BE2C (cell line): ENCODE data around the gene AGR2.
"Not testable (repeated sequence)": the region's sequence is repeated elsewhere in the genome, so short reads cannot be mapped to it uniquely, and the experiment has no call there.

Experiments
- DNase-seq: peaks from one replicate; pipeline ENCODE4 v3.0.0-alpha.2; 2020
- H3K27me3 ChIP-seq: fragments of 250-450 bp; sonication (Bioruptor Pico); 2 replicates; pipeline ENCODE4 v1.5.1; 2020; ENCODE audit warnings: mild to moderate bottlenecking
- H3K36me3 ChIP-seq: fragments of 250-450 bp; sonication (Bioruptor Pico); 2 replicates; pipeline ENCODE4 v1.5.1; 2020; ENCODE audit warnings: mild to moderate bottlenecking
- H3K4me1 ChIP-seq: fragments of 250-450 bp; sonication (Bioruptor Pico); 2 replicates; pipeline ENCODE4 v1.5.1; 2020
- H3K4me3 ChIP-seq: 2 replicates; pipeline ENCODE4 v1.5.1; 2011; ENCODE audit warnings: low read depth, low read length
- H3K9me3 ChIP-seq: fragments of 250-450 bp; sonication (Bioruptor Pico); 2 replicates; pipeline ENCODE4 v1.5.1; 2020
- TF ChIP-seq, protein P1 (sequence below): IDR thresholded peaks from 2 replicates; pipeline ENCODE4 v1.5.1; 2012; ENCODE audit warnings: mild to moderate bottlenecking, low read depth, low read length

The AGR2 gene

DNA sequence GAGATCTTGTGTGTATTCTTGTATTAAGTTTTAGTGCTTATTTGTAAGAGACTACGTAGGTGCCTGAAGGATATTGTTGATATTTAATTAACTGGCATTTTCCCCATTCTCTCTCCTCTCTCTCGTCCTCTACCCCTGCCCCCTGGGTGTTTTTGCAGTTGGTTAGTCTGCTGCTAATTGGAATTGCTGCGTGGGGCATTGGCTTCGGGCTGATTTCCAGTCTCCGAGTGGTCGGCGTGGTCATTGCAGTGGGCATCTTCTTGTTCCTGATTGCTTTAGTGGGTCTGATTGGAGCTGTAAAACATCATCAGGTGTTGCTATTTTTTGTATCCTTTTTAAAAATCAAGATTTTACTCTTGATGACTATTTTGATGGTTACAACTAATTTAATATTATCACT, 28.7 kb downstream of the AGR2 start:
- no peaks in the 10 kb centered on the region for H3K4me1 ChIP-seq
- DNase-seq, result no peak
- TF ChIP-seq, protein P1, sequence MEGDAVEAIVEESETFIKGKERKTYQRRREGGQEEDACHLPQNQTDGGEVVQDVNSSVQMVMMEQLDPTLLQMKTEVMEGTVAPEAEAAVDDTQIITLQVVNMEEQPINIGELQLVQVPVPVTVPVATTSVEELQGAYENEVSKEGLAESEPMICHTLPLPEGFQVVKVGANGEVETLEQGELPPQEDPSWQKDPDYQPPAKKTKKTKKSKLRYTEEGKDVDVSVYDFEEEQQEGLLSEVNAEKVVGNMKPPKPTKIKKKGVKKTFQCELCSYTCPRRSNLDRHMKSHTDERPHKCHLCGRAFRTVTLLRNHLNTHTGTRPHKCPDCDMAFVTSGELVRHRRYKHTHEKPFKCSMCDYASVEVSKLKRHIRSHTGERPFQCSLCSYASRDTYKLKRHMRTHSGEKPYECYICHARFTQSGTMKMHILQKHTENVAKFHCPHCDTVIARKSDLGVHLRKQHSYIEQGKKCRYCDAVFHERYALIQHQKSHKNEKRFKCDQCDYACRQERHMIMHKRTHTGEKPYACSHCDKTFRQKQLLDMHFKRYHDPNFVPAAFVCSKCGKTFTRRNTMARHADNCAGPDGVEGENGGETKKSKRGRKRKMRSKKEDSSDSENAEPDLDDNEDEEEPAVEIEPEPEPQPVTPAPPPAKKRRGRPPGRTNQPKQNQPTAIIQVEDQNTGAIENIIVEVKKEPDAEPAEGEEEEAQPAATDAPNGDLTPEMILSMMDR, result no peak

DNA sequence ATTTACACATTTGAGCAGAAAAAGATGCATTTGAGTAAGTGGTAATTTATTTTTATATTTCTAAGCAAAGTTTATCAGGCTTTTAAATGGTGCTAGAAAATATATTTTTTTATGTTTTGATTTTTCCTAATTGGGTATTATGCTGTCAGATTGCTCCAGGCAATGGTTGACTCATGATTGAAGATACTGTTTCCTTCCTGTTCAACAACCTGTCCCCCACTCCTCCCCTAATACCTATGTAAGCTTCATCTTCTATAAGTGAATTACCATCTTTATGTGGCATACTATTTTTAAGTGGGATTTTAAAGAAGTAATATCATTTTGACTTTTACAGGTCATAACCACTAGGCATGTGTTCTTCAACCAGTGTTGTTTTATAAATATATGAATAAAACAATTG, 29.8 kb downstream of the AGR2 start:
- DNase-seq, result no peak
- H3K9me3 ChIP-seq, result no peaks in the 10 kb centered on the region
- TF ChIP-seq, protein P1, result no peak
- no peaks in the 10 kb centered on the region for H3K4me1 ChIP-seq
- H3K4me3 ChIP-seq, result no peak overlapping the region
- H3K36me3 ChIP-seq, result no peaks in the 10 kb centered on the region
- H3K27me3 ChIP-seq, result no peaks in the 10 kb centered on the region

More for the DNA sequence above, 28.7 kb downstream of the AGR2 start:
- H3K9me3 ChIP-seq, result no peaks in the 10 kb centered on the region
- no peaks in the 10 kb centered on the region for H3K27me3 ChIP-seq
- no peak overlapping the region for H3K4me3 ChIP-seq
- no peaks in the 10 kb centered on the region for H3K36me3 ChIP-seq

DNA sequence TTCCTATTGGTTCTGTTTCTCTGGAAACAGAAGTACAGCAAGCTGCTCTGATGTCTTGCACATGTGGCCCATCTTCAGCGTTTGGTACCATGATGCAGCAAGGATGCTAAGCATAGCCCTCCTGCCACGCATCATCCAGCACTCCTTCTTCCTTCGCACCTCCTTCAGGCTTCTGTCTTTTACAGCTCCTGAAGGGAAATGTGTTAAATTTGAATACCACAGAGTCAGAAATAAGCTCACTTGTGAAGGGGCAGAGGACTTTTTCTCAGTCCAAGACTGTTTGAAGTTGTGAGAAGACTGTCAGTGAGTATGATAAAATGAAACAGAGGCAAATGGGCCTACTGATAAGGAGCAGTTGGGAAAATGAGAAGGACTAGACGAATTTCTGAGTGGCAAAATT, 30.5 kb downstream of the AGR2 start:
- H3K4me3 ChIP-seq, result no peak overlapping the region
- TF ChIP-seq, protein P1, result no peak
- no peaks in the 10 kb centered on the region for H3K27me3 ChIP-seq
- no peaks in the 10 kb centered on the region for H3K36me3 ChIP-seq
- no peaks in the 10 kb centered on the region for H3K9me3 ChIP-seq
- no peak for DNase-seq
- H3K4me1 ChIP-seq, result no peaks in the 10 kb centered on the region

DNA sequence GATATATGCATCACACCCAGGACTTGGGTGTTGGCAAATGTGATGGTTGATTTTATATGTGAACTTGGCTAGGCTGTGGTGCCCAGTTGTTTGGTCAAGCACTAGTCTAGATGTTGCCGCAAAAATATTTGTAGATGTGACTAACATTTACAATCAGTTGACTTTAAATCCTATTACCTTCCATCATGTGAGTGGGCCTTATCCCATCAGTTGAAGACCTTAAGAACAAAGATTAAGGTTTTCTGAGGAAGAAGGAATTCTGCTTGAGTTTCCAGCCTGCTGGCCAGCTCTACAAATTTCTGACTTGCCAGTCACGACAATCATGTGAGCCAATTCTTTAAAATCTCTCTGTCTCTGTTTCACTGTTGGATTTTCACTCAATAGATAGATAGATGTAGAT, 30.9 kb downstream of the AGR2 start:
- Histone ChIP-seq H3K36me3 (no peaks in the 10 kb centered on the region), H3K27me3 (no peaks in the 10 kb centered on the region)
- DNase-seq, result no peak

DNA sequence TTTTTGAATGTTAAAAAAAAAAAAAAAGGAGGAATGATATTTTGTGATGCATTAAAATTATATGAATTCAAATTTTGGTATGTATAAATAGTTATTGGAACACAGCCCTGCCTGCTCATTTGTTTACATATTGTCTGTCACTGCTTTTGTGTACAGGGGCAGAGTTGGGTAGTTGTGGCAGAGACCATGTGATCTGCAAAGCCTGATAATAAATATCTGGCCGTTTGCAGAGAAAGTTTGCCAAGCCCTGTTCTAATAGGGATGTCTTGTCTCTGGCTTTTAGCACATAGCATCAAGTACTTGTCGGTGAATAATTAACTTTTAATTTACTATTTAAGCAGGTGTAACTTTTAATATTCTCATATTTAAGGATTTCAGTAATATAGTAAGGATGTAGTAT, 31.5 kb downstream of the AGR2 start:
- Histone ChIP-seq H3K9me3 (no peaks in the 10 kb centered on the region), H3K36me3 (no peaks in the 10 kb centered on the region), H3K4me1 (no peaks in the 10 kb centered on the region), H3K4me3 (no peak overlapping the region), H3K27me3 (no peaks in the 10 kb centered on the region)
- no peak for DNase-seq
- TF ChIP-seq, protein P1, result no peak

More for the DNA sequence above, 30.9 kb downstream of the AGR2 start:
- no peaks in the 10 kb centered on the region for H3K9me3 ChIP-seq
- TF ChIP-seq, protein P1, result no peak
- no peaks in the 10 kb centered on the region for H3K4me1 ChIP-seq
- H3K4me3 ChIP-seq, result no peak overlapping the region

DNA sequence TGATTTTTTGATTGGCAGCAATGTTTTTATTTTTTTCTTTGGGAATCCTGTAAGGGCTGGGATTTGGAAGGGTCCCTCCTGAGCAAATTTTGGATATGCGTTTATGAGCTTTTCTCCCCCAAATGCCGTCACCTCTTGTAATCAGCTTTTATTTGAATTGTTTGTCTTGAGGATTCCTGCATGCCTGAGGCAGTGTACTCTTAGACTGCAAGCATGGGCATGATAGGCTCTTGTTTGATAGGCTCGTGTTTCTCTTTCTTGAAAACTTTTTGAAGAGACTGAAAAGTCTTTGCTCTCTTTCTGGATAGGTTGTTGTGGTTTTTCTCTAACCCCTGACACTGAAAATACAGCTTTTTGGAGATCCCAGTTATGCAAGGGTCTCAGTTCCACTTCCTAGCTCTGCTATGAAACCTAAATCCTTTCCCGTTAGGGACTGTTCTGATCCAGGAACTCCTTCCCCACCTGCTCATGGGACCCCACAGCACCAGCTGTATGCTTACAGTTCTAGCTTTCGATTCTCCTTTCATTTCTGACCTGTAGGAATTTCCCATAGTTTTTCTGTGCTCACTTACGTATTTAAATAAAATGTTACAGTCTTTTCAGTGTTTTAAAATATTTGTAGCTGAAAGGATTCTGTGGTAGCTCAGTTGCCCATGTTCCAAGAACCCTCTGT, 34.0 kb downstream of the AGR2 start:
- H3K4me1 ChIP-seq, result no peaks in the 10 kb centered on the region
- no peaks in the 10 kb centered on the region for H3K9me3 ChIP-seq
- no peak for DNase-seq
- no peak overlapping the region for H3K4me3 ChIP-seq
- H3K27me3 ChIP-seq, result no peaks in the 10 kb centered on the region
- H3K36me3 ChIP-seq, result no peaks in the 10 kb centered on the region
- TF ChIP-seq, protein P1, result no peak

DNA sequence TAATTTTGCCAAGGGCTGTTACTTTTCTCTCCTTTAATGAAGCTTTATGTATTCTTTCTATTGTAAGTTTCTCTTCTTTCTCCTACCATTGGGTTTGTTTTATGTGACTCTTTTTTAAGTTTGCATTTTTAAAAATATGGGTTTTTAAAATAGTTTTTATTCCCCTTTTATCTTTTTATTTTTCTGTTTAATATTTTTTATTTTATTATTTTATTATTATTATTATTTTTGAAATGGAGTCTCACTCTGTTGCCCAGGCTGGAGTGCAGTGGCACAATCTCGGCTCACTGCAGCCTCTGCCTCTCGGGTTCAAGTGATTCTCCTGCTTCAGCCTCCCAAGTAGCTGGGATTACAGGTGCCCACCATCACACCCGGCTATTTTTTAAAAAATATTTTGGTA, 34.8 kb downstream of the AGR2 start:
- H3K4me3 ChIP-seq, H3K9me3 ChIP-seq, DNase-seq, H3K4me1 ChIP-seq, H3K27me3 ChIP-seq, H3K36me3 ChIP-seq: not testable (repeated sequence)
